Adipose tissue (tissue), 3 donors: Measurements from ENCODE around the gene NSG1. TPM values are rescaled to one million over a fixed set of nuclear protein-coding genes. Genes with fewer than 3 reads are reported as not detected.
"Not testable (repeated sequence)": the region's sequence is repeated elsewhere in the genome, so short reads cannot be mapped to it uniquely, and the experiment has no call there.

Source experiments
- H3K27ac ChIP-seq: one replicate; pipeline ENCODE4 v1.5.1; 2013; ENCODE audit warnings: low read depth, low read length
- WGBS, 3 donors: extraction: QIAGEN DNeasy Blood & Tissue Kit; methylation state at CpG; one replicate each; pipeline ENCODE4 v1.1.7; 2013; 5-methylcytosine and 5-hydroxymethylcytosine counted together
- polyA plus RNA-seq, 3 donors: library from polyadenylated mRNA; stranded (reverse); fragments of 200-250 nt; gene quantifications; one replicate each; pipeline ENCODE4 v1.2.3, GENCODE V29; 2013
- donor health status: healthy with polysubstance abuse.
- donor health status: Bipolar disorder and iron deficiency.
- donor health status: healthy.

The NSG1 gene
- 1 to 10 TPM in 1 of 3 donors, under 1 TPM in 2; 0.62 to 2.2 (median 0.80) TPM for polyA plus RNA-seq

- no peak within 1 kb of the TSS for H3K27ac ChIP-seq
- whole genome bisulfite sequencing, 3 donors, result 1 to 2% (median 1%) methylated on average over 52 to 86 of the region's 87 CpGs
These were observed at the start of gene NSG1 for GRCh38 chr4:4386736-4387392. TSS of gene NSG1 (plus strand) at chr4:4387102. CDS start at chr4:4387630, 528 bp downstream.

- no peak overlapping the region for H3K27ac ChIP-seq
- 47 to 75% (median 60%) methylated on average over 11 of the region's 11 CpGs for WGBS, 3 donors
These were observed 48.5 kb upstream of the NSG1 start for GRCh38 chr4:4338210-4339001.

GRCh38 chr4:4339504-4340085 lies 47.3 kb upstream of the NSG1 start:
- H3K27ac ChIP-seq, result no peak overlapping the region
- 29 to 54% (median 38%) methylated on average over 21 of the region's 21 CpGs for WGBS, 3 donors

GRCh38 chr4:4341861-4342650 lies 44.8 kb upstream of the NSG1 start:
- WGBS, 3 donors, result 87 to 91% (median 89%) methylated on average over 9 of the region's 9 CpGs
- H3K27ac ChIP-seq, result no peak overlapping the region

GRCh38 chr4:4343038-4343437 lies 43.9 kb upstream of the NSG1 start:
- H3K27ac ChIP-seq, result no peak overlapping the region
- 70 to 83% (median 76%) methylated on average over 5 of the region's 5 CpGs for WGBS, 3 donors

GRCh38 chr4:4344915-4345527 lies 41.9 kb upstream of the NSG1 start:
- 88 to 93% (median 90%) methylated on average over 14 of the region's 14 CpGs for WGBS, 3 donors
- no peak overlapping the region for H3K27ac ChIP-seq

- 19 to 38% (median 29%) methylated on average over 1 of the region's 1 CpG for WGBS, 3 donors
- no peak overlapping the region for H3K27ac ChIP-seq
These were observed 39.3 kb upstream of the NSG1 start for GRCh38 chr4:4347585-4347984.

- not testable (repeated sequence) for H3K27ac ChIP-seq
- 63 to 79% (median 71%) methylated on average over 9 of the region's 9 CpGs for WGBS, 3 donors
These were observed 38.3 kb upstream of the NSG1 start for GRCh38 chr4:4348585-4348984.

- no peak overlapping the region for H3K27ac ChIP-seq
- WGBS, 3 donors, result 75 to 82% (median 79%) methylated on average over 3 of the region's 3 CpGs
These were observed 37.0 kb upstream of the NSG1 start for GRCh38 chr4:4349867-4350266.

- 61 to 84% (median 77%) methylated on average over 4 of the region's 4 CpGs for WGBS, 3 donors
- no peak overlapping the region for H3K27ac ChIP-seq
These were observed 36.0 kb upstream of the NSG1 start for GRCh38 chr4:4350909-4351308.

- 17 to 50% (median 45%) methylated on average over 1 of the region's 1 CpG for WGBS, 3 donors
- H3K27ac ChIP-seq, result no peak overlapping the region
These were observed 31.6 kb upstream of the NSG1 start for GRCh38 chr4:4355302-4355701.

GRCh38 chr4:4356106-4357041 lies 30.5 kb upstream of the NSG1 start:
- H3K27ac ChIP-seq, result no peak overlapping the region
- WGBS, 3 donors, result 50 to 58% (median 55%) methylated on average over 24 to 26 of the region's 26 CpGs

GRCh38 chr4:4358093-4358854 lies 28.6 kb upstream of the NSG1 start:
- 46 to 71% (median 56%) methylated on average over 13 of the region's 13 CpGs for WGBS, 3 donors
- H3K27ac ChIP-seq, result no peak overlapping the region

GRCh38 chr4:4361883-4362282 lies 25.0 kb upstream of the NSG1 start:
- H3K27ac ChIP-seq, result no peak overlapping the region
- 74 to 84% (median 83%) methylated on average over 8 of the region's 8 CpGs for WGBS, 3 donors

- WGBS, 3 donors, result 64 to 87% (median 75%) methylated on average over 16 of the region's 16 CpGs
These were observed 23.8 kb upstream of the NSG1 start for GRCh38 chr4:4362991-4363697.

GRCh38 chr4:4364061-4364460 lies 22.8 kb upstream of the NSG1 start:
- WGBS, 3 donors, result 70 to 76% (median 71%) methylated on average over 3 of the region's 3 CpGs
- H3K27ac ChIP-seq, result no peak overlapping the region

More at GRCh38 chr4:4362991-4363697, 23.8 kb upstream of the NSG1 start:
- H3K27ac ChIP-seq, result no peak overlapping the region
